GM12878 (cell line): ENCODE results near the gene LRRC23.
"Not testable (repeated sequence)": the region's sequence is repeated elsewhere in the genome, so short reads cannot be mapped to it uniquely, and the experiment has no call there.

Experiments
- CREB1 ChIP-seq: IDR thresholded peaks from 2 replicates; pipeline ENCODE4 v1.6.1; 2012; ENCODE audit warnings: low read depth, mild to moderate bottlenecking, inconsistent platforms
- HDGF ChIP-seq: fragments of 450-650 bp; IDR thresholded peaks from 2 replicates; pipeline ENCODE4 v1.6.1; 2016; ENCODE audit warnings: antibody characterized with exemption
- MTA2 ChIP-seq: fragments of 450-650 bp; IDR thresholded peaks from 2 replicates; pipeline ENCODE4 v1.6.1; 2016; ENCODE audit warnings: low read depth, mild to moderate bottlenecking, moderate library complexity
- POU2F2 ChIP-seq: IDR thresholded peaks from 3 replicates; pipeline ENCODE4 v1.6.1; 2011; ENCODE audit warnings: low read depth, mild to moderate bottlenecking, low read length, borderline replicate concordance

DNA sequence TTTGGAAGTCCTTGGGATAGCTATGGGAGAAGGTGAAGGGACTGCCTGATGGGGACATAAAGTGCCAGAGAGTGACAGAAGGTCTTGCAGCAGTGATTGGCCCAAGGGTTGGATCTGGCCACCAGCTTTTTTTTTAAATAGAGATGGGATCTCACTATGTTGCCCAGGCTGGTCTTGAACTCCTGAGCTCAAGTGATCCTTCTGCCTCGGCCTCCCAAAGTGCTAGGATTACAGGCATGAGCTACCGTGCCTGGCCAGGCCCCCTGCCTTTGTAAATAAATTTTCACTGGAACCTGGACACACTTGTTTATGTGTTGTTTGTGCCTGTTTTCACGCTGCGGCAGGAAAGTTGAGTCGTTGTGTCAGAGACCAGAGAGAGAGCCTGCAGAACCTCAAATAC is 39.3 kb upstream of the LRRC23 start:
- TF ChIP-seq CREB1, HDGF, MTA2, POU2F2: not testable (repeated sequence)
